Endothelial cell of umbilical vein (primary cell): ENCODE results near the gene EIF2B2. TPM values are rescaled to one million over a fixed set of nuclear protein-coding genes. Genes with fewer than 3 reads are reported as not detected.

ENCODE experiments used
- BruUV-seq: library from RNA; stranded (reverse); fragments of 400-500 nt; replicated peaks from 2 replicates; lab custom pipeline; 2021; lab: Mats Ljungman, UMichigan
- CTCF ChIA-PET: fragments of 300-600, 350-600 bp; sonication (Branson Sonifier 250); formaldehyde crosslinking; loops from one replicate; lab custom pipeline; 2021; ENCODE audit warnings: antibody characterized with exemption, inconsistent platforms; lab: Charles Lee
- POLR2A ChIA-PET: fragments of 300-600, 350-600 bp; sonication (Branson Sonifier 250); formaldehyde crosslinking; loops from one replicate; lab custom pipeline; 2021; ENCODE audit warnings: antibody characterized with exemption, inconsistent platforms; lab: Charles Lee
- DNase-seq: peaks from one replicate; pipeline ENCODE4 v3.0.0-alpha.2; 2011; ENCODE audit warnings: low read depth, low spot score
- FAIRE-seq: peaks from 2 replicates; lab custom pipeline; 2011; peaks lifted over from hg19 to GRCh38; lab: Jason Lieb, UNC
- H2AFZ ChIP-seq: 2 replicates; pipeline ENCODE4 v1.6.0; 2012; ENCODE audit warnings: low read depth, low read length, control low read depth, inconsistent platforms
- H3K27ac ChIP-seq: 2 replicates; pipeline ENCODE4 v1.5.1; 2011; ENCODE audit warnings: low read depth, mild to moderate bottlenecking, control low read depth, low read length, moderate library complexity; ENCODE audit not compliant: insufficient read depth
- H3K27me3 ChIP-seq, 2 experiments: 2 replicates each; pipeline versions ENCODE4 v1.6.0 to v1.6.1; 2011; ENCODE audit warnings: low read length in 2 of 2, mixed read lengths in 1 of 2; ENCODE audit not compliant: control insufficient read depth in 2 of 2, insufficient read depth in 2 of 2
- H3K36me3 ChIP-seq, 2 experiments: 2 replicates in 1 of 2; 3 replicates in 1 of 2; pipeline ENCODE4 v1.5.1; 2011; ENCODE audit warnings: low read length in 2 of 2, mild to moderate bottlenecking in 1 of 2, moderate library complexity in 1 of 2; ENCODE audit not compliant: control insufficient read depth in 2 of 2, insufficient read depth in 2 of 2; ENCODE audit errors: extremely low read depth in 1 of 2
- H3K4me1 ChIP-seq: 3 replicates; pipeline ENCODE4 v1.5.1; 2011; ENCODE audit warnings: mild to moderate bottlenecking, low read length; ENCODE audit not compliant: control insufficient read depth, insufficient read depth; ENCODE audit errors: extremely low read depth
- H3K4me2 ChIP-seq: 2 replicates; pipeline ENCODE4 v1.6.1; 2011; ENCODE audit warnings: low read length, control low read depth, mixed read lengths; ENCODE audit not compliant: insufficient read depth
- H3K4me3 ChIP-seq, 3 experiments: fragments of 200-600 bp in 1 of 3; sonication (generic), shearing (Covaris generic) in 1 of 3; replicated peaks in 1 of 3; 2 replicates each; pipeline ENCODE4 v1.5.1; 2011 to 2016; ENCODE audit warnings: control low read depth in 3 of 3, low read length in 3 of 3, mild to moderate bottlenecking in 2 of 3, inconsistent platforms in 1 of 3, low read depth in 1 of 3, moderate library complexity in 1 of 3; ENCODE audit not compliant: insufficient read depth in 1 of 3
- H3K79me2 ChIP-seq: 2 replicates; pipeline ENCODE4 v1.6.0; 2012; ENCODE audit warnings: low read length, inconsistent platforms; ENCODE audit not compliant: control insufficient read depth, insufficient read depth
- H3K9ac ChIP-seq: replicated peaks from 2 replicates; pipeline ENCODE3; 2011; ENCODE audit warnings: low read length, control low read depth; ENCODE audit not compliant: insufficient read depth; ENCODE audit errors: extremely low read depth
- H3K9me1 ChIP-seq: replicated peaks from 3 replicates; pipeline ENCODE4 v1.6.0; 2011; ENCODE audit warnings: mild to moderate bottlenecking, low read length; ENCODE audit not compliant: control insufficient read depth, insufficient read depth; ENCODE audit errors: extremely low read depth
- H3K9me3 ChIP-seq: replicated peaks from 2 replicates; pipeline ENCODE4 v1.5.1; 2012; ENCODE audit warnings: low read length, inconsistent platforms; ENCODE audit not compliant: control insufficient read depth, insufficient read depth
- H4K20me1 ChIP-seq: replicated peaks from 2 replicates; pipeline ENCODE3; 2011; ENCODE audit warnings: mild to moderate bottlenecking, low read length; ENCODE audit not compliant: control insufficient read depth, insufficient read depth; ENCODE audit errors: extremely low read depth
- EZH2 ChIP-seq: IDR thresholded peaks from 2 replicates; pipeline ENCODE4 v1.6.1; 2012; ENCODE audit warnings: borderline replicate concordance, low read depth, mild to moderate bottlenecking, moderate library complexity, low read length, inconsistent platforms; ENCODE audit not compliant: severe bottlenecking
- FOS ChIP-seq: IDR thresholded peaks from 2 replicates; pipeline ENCODE4 v1.6.1; 2011; ENCODE audit warnings: mild to moderate bottlenecking, low read length, moderate library complexity, borderline replicate concordance; ENCODE audit not compliant: insufficient read depth
- GATA2 ChIP-seq: IDR thresholded peaks from 2 replicates; pipeline ENCODE4 v1.7.0; 2011; ENCODE audit warnings: low read depth, mild to moderate bottlenecking, moderate library complexity, mixed read lengths, low read length; ENCODE audit not compliant: insufficient read length, insufficient read depth
- MAX ChIP-seq: IDR thresholded peaks from 2 replicates; pipeline ENCODE4 v1.6.1; 2011; ENCODE audit not compliant: insufficient read depth, insufficient read length
- MYC ChIP-seq: IDR thresholded peaks from one replicate; pipeline ENCODE4 v1.6.1; 2011; ENCODE audit warnings: mild to moderate bottlenecking, low read depth, low read length
- POLR2A ChIP-seq: IDR thresholded peaks from 2 replicates; pipeline ENCODE4 v1.6.1; 2012; ENCODE audit warnings: low read depth, mild to moderate bottlenecking, control low read depth, low read length
- POLR2AphosphoS5 ChIP-seq: IDR thresholded peaks from 2 replicates; pipeline ENCODE4 v1.6.1; 2012; ENCODE audit warnings: low read depth, mild to moderate bottlenecking, control low read depth, low read length, moderate library complexity; ENCODE audit not compliant: insufficient read depth
- dilution Hi-C: fragments of 300-500 bp; cut with MboI; formaldehyde crosslinking; loops from one replicate; pipeline ENCODE4 v1.15.0; 2019; ENCODE audit warnings: low sequenced_read_pairs; ENCODE audit not compliant: extremely low pct_ligation_motif_present
- intact Hi-C: fragments of 100-400 bp; cut with micrococcal nuclease; formaldehyde crosslinking; loops from one replicate; pipeline ENCODE4 v1.10.0; 2022
- polyA plus RNA-seq, 4 experiments: library from polyadenylated mRNA; depleted of rRNA in 3 of 4; stranded (reverse) in 3 of 4; unstranded in 1 of 4; fragments of >200 nt; gene quantifications; 2 replicates each; pipeline versions ENCODE4 v1.2.1 to v1.2.3, GENCODE V29; 2011 to 2012; ENCODE audit warnings: missing spikeins in 1 of 4
- total RNA-seq: library from RNA; stranded (reverse); gene quantifications from 2 replicates; pipeline ENCODE4 v1.2.3, GENCODE V29; 2021

Gene EIF2B2
- total and polyA plus RNA-seq, 2 donors (not counting 3 experiments of a cell fraction or from before 2014, with no cell fraction given) = 97.0 to 143 TPM

DNA sequence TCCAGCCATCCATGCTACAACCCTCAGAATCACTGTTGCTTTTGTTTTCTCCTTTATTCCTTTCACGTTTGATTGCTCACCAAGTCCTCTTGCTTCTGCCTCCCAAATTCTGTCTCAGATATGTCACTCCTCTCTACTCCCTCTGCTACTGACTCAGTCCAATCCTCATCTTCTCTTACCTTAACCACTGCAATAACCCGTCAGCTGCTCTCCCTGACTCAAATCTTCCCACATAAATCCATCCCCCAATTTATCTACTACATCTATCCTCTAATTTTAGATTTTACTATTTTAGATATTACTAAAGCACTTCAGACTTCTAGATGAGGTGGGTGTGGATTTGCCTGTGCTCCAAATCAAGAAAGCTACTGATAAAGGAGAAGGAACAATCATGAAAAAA lies 23.2 kb downstream of the EIF2B2 start:
- FAIRE-seq (no peak), DNase-seq (no peak)
- Histone ChIP-seq H4K20me1 (no peaks in the 10 kb centered on the region), H3K4me3 (no peak overlapping the region), H3K36me3 (no peaks in the 10 kb centered on the region), H3K9me1 (no peaks in the 10 kb centered on the region), H3K79me2 (no peaks in the 10 kb centered on the region), H2AFZ (no peak overlapping the region), H3K27ac (peak overlapping the region; percentile 76), H3K4me2 (peak overlapping the region; percentile 14), H3K9ac (no peak overlapping the region), H3K9me3 (no peaks in the 10 kb centered on the region), H3K4me1 (peaks cover 23% of the 10 kb centered on the region), H3K27me3 (no peaks in the 10 kb centered on the region)
- no peak for TF ChIP-seq POLR2AphosphoS5
- no peak for TF ChIP-seq MAX
- no peak for TF ChIP-seq FOS
- no peak for TF ChIP-seq EZH2
- intact Hi-C loops = no loop called here
- POLR2A ChIA-PET = no interaction called here
- BruUV-seq = no TSS peak
- dilution Hi-C loops = no loop called here
- CTCF ChIA-PET = interaction anchor here (1.4 to 5.7 kb wide), 7 partner anchors 9 to 80 kb away, joined by 4 to 25 read pairs (median 5); partner anchors contain the start of genes ACYP1 and ZC2HC1C

GRCh38 chr14:75030147-75030546 lies 27.4 kb downstream of the EIF2B2 start:
- POLR2A ChIA-PET = no interaction called here
- peaks cover 0 to 6% of the 10 kb centered on the region in 2 experiments for H3K36me3 ChIP-seq
- CTCF ChIA-PET = interaction anchor here (1.1 kb wide), 1 partner anchor 26 kb away, joined by 3 read pairs; no protein-coding TSS in a partner anchor

More at GRCh38 chr14:75030147-75030546, 27.4 kb downstream of the EIF2B2 start:
- peaks cover 12% of the 10 kb centered on the region for H3K4me1 ChIP-seq
- intact Hi-C loops (no loop called here), dilution Hi-C loops (no loop called here)
- H3K27ac ChIP-seq = no peak overlapping the region
- no peak overlapping the region for H3K9ac ChIP-seq
- no peaks in the 10 kb centered on the region for H3K9me1 ChIP-seq
- no peak overlapping the region for H2AFZ ChIP-seq
- H4K20me1 ChIP-seq = no peaks in the 10 kb centered on the region
- H3K9me3 ChIP-seq = no peaks in the 10 kb centered on the region
- no peaks in the 10 kb centered on the region for H3K79me2 ChIP-seq
- TF ChIP-seq MYC (no peak), GATA2 (no peak), POLR2A (no peak), MAX (no peak), FOS (no peak)
- no TSS peak for BruUV-seq
- no peak overlapping the region for H3K4me2 ChIP-seq
- no peaks in the 10 kb centered on the region for H3K27me3 ChIP-seq
- no peak overlapping the region for H3K4me3 ChIP-seq
- FAIRE-seq (no peak), DNase-seq (no peak)
